ENCODE results near the gene OR6V1. TPM values are rescaled to one million over a fixed set of nuclear protein-coding genes. Genes with fewer than 3 reads are reported as not detected.

Gene OR6V1
- total RNA-seq, 1 experiment from 2014 or later = not detected

DNA sequence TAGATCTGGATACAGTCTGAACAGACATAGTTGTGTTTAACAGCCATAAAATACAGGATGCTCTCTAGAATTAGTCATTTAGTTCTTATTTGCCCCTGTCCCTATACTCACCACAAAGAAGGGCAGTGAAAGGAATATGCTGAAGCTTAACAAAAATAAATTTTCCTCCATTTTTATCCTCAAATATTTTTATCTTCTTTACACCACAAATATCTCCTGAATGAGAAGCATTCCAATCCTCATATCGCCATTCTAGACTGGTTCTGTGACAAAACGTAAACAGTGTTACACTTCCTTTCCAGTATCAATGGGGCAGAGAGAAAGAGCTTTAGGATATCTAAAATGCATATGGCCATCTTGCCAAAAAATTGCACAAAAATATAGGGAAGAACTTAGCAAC lies 26.8 kb upstream of the OR6V1 start:
- Histone ChIP-seq H3K4me3 (ENCODE audit: insufficient read depth, low read depth, low read length) (no peak overlapping the region), H3K36me3 (replicated peaks; ENCODE audit: control insufficient read depth, insufficient read depth, low read length) (no peaks in the 10 kb centered on the region), H3K27me3 (ENCODE audit: control insufficient read depth, insufficient read depth, low read length) (no peaks in the 10 kb centered on the region)
- DNase-seq = no peak

GRCh38 chr7:143027032-143027431 lies 25.1 kb upstream of the OR6V1 start, which contains the start of gene OR9A2:
TSS of gene OR9A2 (minus strand) at chr7:143027132. CDS start at chr7:143027132, 0 bp downstream.
- Histone ChIP-seq H3K36me3 (replicated peaks; ENCODE audit: control insufficient read depth, insufficient read depth, low read length) (no peaks in the 10 kb centered on the region), H3K4me3 (ENCODE audit: insufficient read depth, low read depth, low read length) (no peak within 1 kb of the TSS), H3K27me3 (ENCODE audit: control insufficient read depth, insufficient read depth, low read length) (no peaks in the 10 kb centered on the region)
- no peak for DNase-seq

- no peak for DNase-seq
- Histone ChIP-seq H3K27me3 (ENCODE audit: control insufficient read depth, insufficient read depth, low read length) (no peaks in the 10 kb centered on the region), H3K4me3 (ENCODE audit: insufficient read depth, low read depth, low read length) (no peak overlapping the region), H3K36me3 (replicated peaks; ENCODE audit: control insufficient read depth, insufficient read depth, low read length) (no peaks in the 10 kb centered on the region)
Measured at GRCh38 chr7:143027683-143028082, 24.5 kb upstream of the OR6V1 start.

DNA sequence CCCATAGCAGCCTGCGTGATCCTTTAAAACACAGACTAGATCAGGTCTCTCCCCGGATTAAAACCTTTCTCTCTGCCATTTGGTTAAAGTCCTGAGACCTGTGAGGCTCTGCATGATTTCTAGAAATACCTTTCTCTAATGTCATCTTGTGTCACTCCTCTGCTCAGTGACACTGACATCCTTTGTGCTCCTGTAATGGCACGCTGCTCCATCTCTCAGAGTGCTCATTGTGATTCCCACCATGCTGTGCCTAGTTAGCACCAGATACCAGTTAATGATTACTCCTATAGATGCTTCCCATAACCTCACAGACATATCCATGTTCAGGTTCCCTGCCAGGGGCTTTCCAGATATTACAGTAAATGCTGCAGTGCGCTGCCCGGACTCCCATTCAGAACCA lies 13.5 kb upstream of the OR6V1 start:
- no peaks in the 10 kb centered on the region for H3K27me3 ChIP-seq (ENCODE audit: control insufficient read depth, insufficient read depth, low read length)
- DNase-seq = no peak
- no peak overlapping the region for H3K4me3 ChIP-seq (ENCODE audit: insufficient read depth, low read depth, low read length)
- no peaks in the 10 kb centered on the region for H3K36me3 ChIP-seq (replicated peaks; ENCODE audit: control insufficient read depth, insufficient read depth, low read length)

DNA sequence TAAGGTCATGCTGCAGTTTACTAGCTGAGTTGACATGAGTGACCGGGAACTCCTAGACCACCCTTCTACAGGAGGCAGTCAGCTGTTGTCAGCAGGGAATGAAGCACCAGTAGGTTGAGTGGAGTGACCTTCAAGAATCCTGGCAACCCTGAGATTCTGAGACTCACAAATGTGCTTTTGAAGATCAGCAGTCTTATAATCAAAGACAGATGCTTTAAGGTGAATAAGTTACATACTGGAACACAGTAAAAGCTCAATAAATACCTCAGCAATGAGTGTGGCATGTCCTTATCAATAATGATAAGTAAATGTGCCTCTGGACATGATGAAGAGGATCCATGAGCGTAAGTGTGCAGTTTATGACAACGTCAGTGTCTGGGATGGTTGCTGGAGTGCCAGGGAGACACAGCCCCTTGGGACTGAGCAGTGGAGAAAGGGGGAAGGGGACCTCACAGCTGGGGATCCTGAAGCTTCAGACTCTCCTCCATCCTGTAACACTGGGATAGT lies 11.9 kb upstream of the OR6V1 start:
- no peaks in the 10 kb centered on the region for H3K27me3 ChIP-seq (ENCODE audit: control insufficient read depth, insufficient read depth, low read length)
- no peak for DNase-seq
- H3K4me3 ChIP-seq (ENCODE audit: insufficient read depth, low read depth, low read length) = no peak overlapping the region
- H3K36me3 ChIP-seq (replicated peaks; ENCODE audit: control insufficient read depth, insufficient read depth, low read length) = no peaks in the 10 kb centered on the region

DNA sequence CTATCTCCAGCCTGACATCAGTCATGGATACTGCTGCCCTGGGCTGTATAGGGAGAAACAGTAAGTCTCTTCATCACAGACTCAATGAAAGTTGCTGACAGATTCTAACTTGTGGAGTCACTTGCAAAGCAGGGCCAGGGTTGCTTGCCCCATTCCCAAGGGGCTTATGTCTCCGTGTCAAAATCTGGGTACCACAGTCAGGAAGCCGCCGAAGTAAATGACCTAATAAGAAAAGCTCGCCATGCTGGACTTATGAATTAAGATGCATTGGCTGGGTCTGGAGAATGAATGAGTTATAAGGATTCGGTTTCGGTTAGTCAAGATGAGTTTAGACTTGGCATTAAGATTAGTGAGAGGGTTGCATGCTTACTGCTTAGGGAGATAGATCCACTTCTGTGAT lies 10.8 kb upstream of the OR6V1 start:
- no peak overlapping the region for H3K4me3 ChIP-seq (ENCODE audit: insufficient read depth, low read depth, low read length)
- no peaks in the 10 kb centered on the region for H3K27me3 ChIP-seq (ENCODE audit: control insufficient read depth, insufficient read depth, low read length)
- no peaks in the 10 kb centered on the region for H3K36me3 ChIP-seq (replicated peaks; ENCODE audit: control insufficient read depth, insufficient read depth, low read length)
- DNase-seq = no peak

GRCh38 chr7:143042159-143042789 lies 9.9 kb upstream of the OR6V1 start:
- Histone ChIP-seq H3K36me3 (replicated peaks; ENCODE audit: control insufficient read depth, insufficient read depth, low read length) (no peaks in the 10 kb centered on the region), H3K4me3 (ENCODE audit: insufficient read depth, low read depth, low read length) (no peak overlapping the region), H3K27me3 (ENCODE audit: control insufficient read depth, insufficient read depth, low read length) (no peaks in the 10 kb centered on the region)
- no peak for DNase-seq

- Histone ChIP-seq H3K36me3 (replicated peaks; ENCODE audit: control insufficient read depth, insufficient read depth, low read length) (no peaks in the 10 kb centered on the region), H3K27me3 (ENCODE audit: control insufficient read depth, insufficient read depth, low read length) (no peaks in the 10 kb centered on the region), H3K4me3 (ENCODE audit: insufficient read depth, low read depth, low read length) (no peak overlapping the region)
- DNase-seq = no peak
Measured at GRCh38 chr7:143042790-143043271, 9.3 kb upstream of the OR6V1 start.

- DNase-seq = no peak
- Histone ChIP-seq H3K36me3 (replicated peaks; ENCODE audit: control insufficient read depth, insufficient read depth, low read length) (no peaks in the 10 kb centered on the region), H3K4me3 (ENCODE audit: insufficient read depth, low read depth, low read length) (no peak overlapping the region), H3K27me3 (ENCODE audit: control insufficient read depth, insufficient read depth, low read length) (no peaks in the 10 kb centered on the region)
Measured at GRCh38 chr7:143043391-143043790, 8.8 kb upstream of the OR6V1 start.

GRCh38 chr7:143046426-143046851 lies 5.7 kb upstream of the OR6V1 start:
- no peaks in the 10 kb centered on the region for H3K36me3 ChIP-seq (replicated peaks; ENCODE audit: control insufficient read depth, insufficient read depth, low read length)
- no peak for DNase-seq
- no peaks in the 10 kb centered on the region for H3K27me3 ChIP-seq (ENCODE audit: control insufficient read depth, insufficient read depth, low read length)
- no peak overlapping the region for H3K4me3 ChIP-seq (ENCODE audit: insufficient read depth, low read depth, low read length)

DNA sequence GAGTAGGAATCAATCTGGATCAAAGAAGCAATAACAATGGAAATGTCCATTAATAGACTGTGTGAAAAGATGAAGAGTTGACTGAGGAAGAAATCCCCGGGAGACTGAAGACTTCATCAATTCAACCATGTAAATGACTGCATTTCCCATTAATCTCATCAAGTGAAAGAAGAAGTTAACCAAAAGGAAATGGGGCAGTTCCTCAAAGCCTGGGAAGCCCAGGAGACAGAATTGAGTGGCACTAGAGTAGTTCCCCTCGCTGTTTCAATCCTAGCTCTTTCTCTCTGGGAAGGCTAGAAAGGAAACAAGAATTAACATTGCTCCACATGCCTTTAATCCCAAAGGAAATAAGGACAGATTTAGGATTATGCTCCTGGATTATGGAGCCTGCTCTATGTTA lies 4.8 kb upstream of the OR6V1 start:
- DNase-seq = no peak
- Histone ChIP-seq H3K36me3 (replicated peaks; ENCODE audit: control insufficient read depth, insufficient read depth, low read length) (no peaks in the 10 kb centered on the region), H3K4me3 (ENCODE audit: insufficient read depth, low read depth, low read length) (no peak overlapping the region), H3K27me3 (ENCODE audit: control insufficient read depth, insufficient read depth, low read length) (no peaks in the 10 kb centered on the region)

- no peak overlapping the region for H3K4me3 ChIP-seq (ENCODE audit: insufficient read depth, low read depth, low read length)
- no peak for DNase-seq
- no peaks in the 10 kb centered on the region for H3K27me3 ChIP-seq (ENCODE audit: control insufficient read depth, insufficient read depth, low read length)
- H3K36me3 ChIP-seq (replicated peaks; ENCODE audit: control insufficient read depth, insufficient read depth, low read length) = no peaks in the 10 kb centered on the region
Measured at GRCh38 chr7:143048827-143049226, 3.3 kb upstream of the OR6V1 start.

GRCh38 chr7:143049362-143049761 lies 2.8 kb upstream of the OR6V1 start:
- no peak overlapping the region for H3K4me3 ChIP-seq (ENCODE audit: insufficient read depth, low read depth, low read length)
- H3K27me3 ChIP-seq (ENCODE audit: control insufficient read depth, insufficient read depth, low read length) = no peaks in the 10 kb centered on the region
- no peaks in the 10 kb centered on the region for H3K36me3 ChIP-seq (replicated peaks; ENCODE audit: control insufficient read depth, insufficient read depth, low read length)
- no peak for DNase-seq

DNA sequence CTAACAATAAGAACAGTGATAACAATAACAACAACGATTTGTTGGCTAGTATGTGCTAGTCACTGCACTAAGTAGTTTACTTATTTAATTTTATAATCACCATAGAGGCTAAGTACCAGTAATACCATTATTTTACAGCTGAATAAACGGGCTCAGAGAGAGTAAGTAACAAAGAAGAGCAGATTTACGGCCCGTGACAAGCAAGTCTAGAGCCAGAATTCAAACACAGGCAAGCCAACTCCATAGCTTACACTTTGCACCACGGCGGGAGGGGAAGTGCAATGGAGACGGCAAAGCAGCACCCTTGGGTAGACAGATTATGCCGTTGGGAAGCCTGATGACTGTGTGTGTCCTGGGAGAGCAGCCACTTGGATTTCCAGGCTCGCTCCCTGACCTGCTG lies 1.2 kb upstream of the OR6V1 start:
- Histone ChIP-seq H3K4me3 (ENCODE audit: insufficient read depth, low read depth, low read length) (no peak overlapping the region), H3K36me3 (replicated peaks; ENCODE audit: control insufficient read depth, insufficient read depth, low read length) (no peaks in the 10 kb centered on the region), H3K27me3 (ENCODE audit: control insufficient read depth, insufficient read depth, low read length) (no peaks in the 10 kb centered on the region)
- DNase-seq = no peak

DNA sequence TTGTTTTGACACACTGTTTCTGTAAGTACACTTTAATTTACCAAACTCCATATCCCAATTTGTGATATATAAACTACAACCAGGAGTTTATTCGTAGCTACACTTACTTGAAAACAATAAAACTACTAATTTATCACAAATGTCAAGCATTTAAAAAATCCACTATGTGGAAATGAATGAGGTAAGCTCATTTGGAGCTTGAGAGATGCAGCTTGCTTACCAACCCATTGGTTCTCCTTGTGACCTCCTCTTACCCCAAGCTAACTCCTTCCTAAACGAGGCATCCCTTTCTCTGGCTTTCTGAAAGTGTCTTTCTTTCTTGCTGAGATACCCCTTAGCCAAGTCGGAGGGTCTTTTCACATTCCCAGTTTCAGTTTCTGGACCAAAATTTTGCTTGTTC lies 2.5 kb downstream of the OR6V1 start:
- no peaks in the 10 kb centered on the region for H3K36me3 ChIP-seq (replicated peaks; ENCODE audit: control insufficient read depth, insufficient read depth, low read length)
- no peaks in the 10 kb centered on the region for H3K27me3 ChIP-seq (ENCODE audit: control insufficient read depth, insufficient read depth, low read length)
- H3K4me3 ChIP-seq (ENCODE audit: insufficient read depth, low read depth, low read length) = no peak overlapping the region
- no peak for DNase-seq

DNA sequence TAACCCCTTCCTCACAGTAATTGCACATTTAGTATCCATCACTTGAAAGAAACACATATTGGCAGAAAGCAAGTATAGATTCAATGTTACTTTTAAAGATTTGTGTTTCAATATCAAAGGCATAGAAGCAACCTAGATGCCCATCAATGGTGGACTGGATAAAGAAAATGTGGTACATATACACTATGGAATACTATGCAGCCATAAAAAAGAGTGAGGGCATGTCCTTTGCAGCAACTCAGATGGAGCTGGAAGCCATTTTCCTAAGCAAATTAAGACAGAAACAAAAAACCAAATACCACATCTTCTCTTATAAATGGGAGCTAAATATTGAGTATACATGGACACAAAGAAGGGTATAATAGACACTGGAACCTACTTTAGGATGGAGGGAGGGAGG lies 3.6 kb downstream of the OR6V1 start:
- H3K36me3 ChIP-seq (replicated peaks; ENCODE audit: control insufficient read depth, insufficient read depth, low read length) = no peaks in the 10 kb centered on the region
- H3K27me3 ChIP-seq (ENCODE audit: control insufficient read depth, insufficient read depth, low read length) = no peaks in the 10 kb centered on the region
- DNase-seq = no peak
- H3K4me3 ChIP-seq (ENCODE audit: insufficient read depth, low read depth, low read length) = no peak overlapping the region
